Measurements from ENCODE around the gene XKR3.
A peak's percentile ranks its signal among the peaks of the same experiment; 100 is the strongest.
"Not testable (repeated sequence)": the region's sequence is repeated elsewhere in the genome, so short reads cannot be mapped to it uniquely, and the experiment has no call there.

Gene XKR3

DNA sequence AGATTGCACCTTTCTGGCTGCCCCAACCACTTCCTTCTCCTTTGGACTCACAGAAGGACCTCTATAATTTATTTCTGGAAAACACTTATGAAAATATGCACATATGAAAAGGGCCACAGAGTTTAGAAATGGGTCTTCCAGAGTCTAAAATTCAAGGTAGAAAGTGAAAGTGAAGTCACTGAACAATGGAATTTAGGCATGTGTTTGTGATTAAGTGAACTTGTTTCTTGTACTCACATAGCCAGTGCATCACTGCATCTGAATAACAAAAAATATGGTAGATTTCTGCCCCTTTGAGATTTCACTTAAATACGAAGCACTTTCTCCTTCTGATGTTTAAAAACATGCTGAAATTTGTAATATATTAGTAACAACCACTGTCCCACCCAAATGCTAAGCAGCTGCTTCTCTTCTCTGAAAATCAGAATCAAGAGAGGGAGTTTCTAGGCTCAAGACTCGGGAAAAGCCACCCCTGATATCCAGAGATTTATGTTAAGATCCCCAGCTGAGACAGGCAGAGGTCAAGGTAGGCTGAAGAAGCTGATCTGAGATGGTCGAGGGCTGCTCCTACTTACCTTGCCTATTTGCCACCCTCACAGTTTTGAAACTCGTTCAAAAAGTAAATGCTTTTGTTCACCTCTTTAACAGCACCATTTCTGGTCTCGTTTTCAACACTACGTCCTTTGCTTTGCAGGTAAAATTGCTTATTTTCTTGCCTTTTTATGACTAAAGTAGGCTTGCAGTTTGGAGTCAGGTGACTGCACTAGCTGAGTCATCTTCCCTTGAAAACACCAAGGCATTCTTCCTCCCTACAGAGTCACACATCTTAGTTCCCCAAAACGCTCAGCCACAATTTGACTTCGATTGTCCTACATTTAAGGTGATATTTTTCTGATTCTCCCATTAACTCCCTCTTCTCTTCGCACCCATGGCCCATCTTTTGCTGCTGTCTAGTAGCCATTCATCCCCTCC lies at the start of gene XKR3:
TSS of gene XKR3 (minus strand) at position 696 of the 972 bp plus-strand sequence. CDS start 17,338 bp downstream, outside the sequence.
- DNase-seq (ENCODE audit: low read depth in 2 of 2): peak in 1 of 2 donors; percentile 36
- H3K4me3 ChIP-seq (replicated peaks in 1 of 2; ENCODE audit: low read depth in 2 of 2, low read length in 2 of 2): no peak within 1 kb of the TSS
- TF ChIP-seq, protein P1, sequence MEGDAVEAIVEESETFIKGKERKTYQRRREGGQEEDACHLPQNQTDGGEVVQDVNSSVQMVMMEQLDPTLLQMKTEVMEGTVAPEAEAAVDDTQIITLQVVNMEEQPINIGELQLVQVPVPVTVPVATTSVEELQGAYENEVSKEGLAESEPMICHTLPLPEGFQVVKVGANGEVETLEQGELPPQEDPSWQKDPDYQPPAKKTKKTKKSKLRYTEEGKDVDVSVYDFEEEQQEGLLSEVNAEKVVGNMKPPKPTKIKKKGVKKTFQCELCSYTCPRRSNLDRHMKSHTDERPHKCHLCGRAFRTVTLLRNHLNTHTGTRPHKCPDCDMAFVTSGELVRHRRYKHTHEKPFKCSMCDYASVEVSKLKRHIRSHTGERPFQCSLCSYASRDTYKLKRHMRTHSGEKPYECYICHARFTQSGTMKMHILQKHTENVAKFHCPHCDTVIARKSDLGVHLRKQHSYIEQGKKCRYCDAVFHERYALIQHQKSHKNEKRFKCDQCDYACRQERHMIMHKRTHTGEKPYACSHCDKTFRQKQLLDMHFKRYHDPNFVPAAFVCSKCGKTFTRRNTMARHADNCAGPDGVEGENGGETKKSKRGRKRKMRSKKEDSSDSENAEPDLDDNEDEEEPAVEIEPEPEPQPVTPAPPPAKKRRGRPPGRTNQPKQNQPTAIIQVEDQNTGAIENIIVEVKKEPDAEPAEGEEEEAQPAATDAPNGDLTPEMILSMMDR (IDR thresholded peaks at IDR 0.05; ENCODE audit: low read depth, low read length): no peak

DNA sequence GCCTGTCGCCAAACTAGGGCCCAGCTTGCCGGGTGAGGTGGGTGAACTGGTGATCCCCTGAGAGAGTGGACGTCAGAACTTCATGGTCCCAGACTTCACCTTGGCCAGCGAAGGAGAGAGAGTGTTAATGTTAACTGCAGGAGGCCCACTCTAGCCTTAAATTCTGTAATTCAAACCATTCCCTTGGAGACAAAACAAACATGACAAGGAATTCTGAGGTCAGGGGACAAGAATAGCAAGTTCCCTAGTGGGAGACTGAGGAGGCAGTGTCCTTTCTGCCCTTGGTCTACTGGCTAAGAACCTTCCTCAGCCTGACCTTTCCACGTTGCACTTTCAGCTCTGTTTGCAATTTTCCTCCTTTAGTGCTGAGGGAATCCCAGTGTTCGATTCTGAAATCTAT lies 44.4 kb upstream of the XKR3 start:
- peak in 1 of 2 donors; percentile 8 for DNase-seq (ENCODE audit: low read depth in 2 of 2)

DNA sequence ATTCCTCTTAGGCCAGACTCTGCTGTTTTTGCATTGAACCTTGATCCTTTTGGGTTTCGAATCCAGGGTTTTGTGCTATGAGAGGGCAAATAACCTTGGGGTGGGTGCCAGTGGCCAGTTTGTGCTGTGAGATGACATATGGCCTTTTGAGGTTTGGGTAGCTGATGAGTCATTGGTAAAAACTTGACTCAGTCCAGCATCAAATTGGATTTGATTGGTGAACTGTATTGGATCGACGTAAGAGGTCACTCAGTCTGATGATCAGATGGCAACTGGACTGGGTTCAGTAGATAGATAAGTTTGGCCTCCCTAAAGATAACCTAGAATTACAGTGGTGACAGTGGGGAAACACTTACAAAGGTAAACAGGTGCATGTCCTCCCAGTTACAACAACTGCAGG lies 41.0 kb upstream of the XKR3 start:
- peak in 1 of 2 donors; percentile 36 for DNase-seq (ENCODE audit: low read depth in 2 of 2)
- H3K4me3 ChIP-seq (replicated peaks in 1 of 2; ENCODE audit: low read depth in 2 of 2, low read length in 2 of 2): no peak overlapping the region
- TF ChIP-seq, protein P1 (IDR thresholded peaks at IDR 0.05; ENCODE audit: low read depth, low read length): no peak

More for the DNA sequence above, 44.4 kb upstream of the XKR3 start:
- H3K4me3 ChIP-seq (replicated peaks in 1 of 2; ENCODE audit: low read depth in 2 of 2, low read length in 2 of 2): not testable (repeated sequence)

DNA sequence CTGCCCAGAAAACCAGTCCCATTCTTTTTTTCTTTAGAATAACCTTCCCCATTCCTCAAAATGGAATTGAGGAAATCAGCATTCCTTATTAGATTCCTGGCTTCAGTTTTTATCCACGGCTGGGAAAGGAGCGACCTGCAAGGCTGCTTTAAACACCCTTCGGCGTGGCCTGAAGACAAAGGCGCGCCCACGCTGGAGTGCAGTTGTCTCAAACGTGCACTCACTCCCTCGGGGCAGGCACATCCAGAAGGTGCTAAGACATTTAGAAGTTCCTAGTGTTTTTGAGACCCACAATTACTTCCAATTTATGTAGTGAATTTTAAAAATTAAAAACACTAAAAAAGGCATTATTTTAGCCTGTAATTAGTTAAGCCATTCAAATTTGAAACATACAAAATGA lies 31.6 kb upstream of the XKR3 start:
- DNase-seq (ENCODE audit: low read depth in 2 of 2); H3K4me3 ChIP-seq (replicated peaks in 1 of 2; ENCODE audit: low read depth in 2 of 2, low read length in 2 of 2): not testable (repeated sequence)

DNA sequence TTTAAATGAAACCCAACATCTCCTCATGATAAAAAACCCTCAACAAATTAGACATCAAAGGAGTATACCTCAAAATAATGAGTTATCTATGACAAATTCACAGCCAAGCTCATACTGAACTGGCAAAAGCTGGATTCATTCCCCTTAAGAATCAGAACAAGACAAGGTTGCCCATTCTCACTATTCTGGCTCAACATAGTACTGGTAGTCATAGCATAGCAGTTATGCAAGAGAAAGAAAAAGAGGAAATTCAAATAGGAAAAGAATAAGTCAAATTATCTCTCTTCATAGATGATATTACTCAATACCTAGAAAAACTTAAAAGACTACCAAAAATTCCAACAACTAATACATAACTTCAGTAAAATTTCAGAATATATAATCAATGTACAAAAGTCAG lies 29.4 kb upstream of the XKR3 start:
- DNase-seq (ENCODE audit: low read depth in 2 of 2): no peak
- H3K4me3 ChIP-seq (replicated peaks in 1 of 2; ENCODE audit: low read depth in 2 of 2, low read length in 2 of 2): no peak overlapping the region
- TF ChIP-seq, protein P1 (IDR thresholded peaks at IDR 0.05; ENCODE audit: low read depth, low read length): no peak

DNA sequence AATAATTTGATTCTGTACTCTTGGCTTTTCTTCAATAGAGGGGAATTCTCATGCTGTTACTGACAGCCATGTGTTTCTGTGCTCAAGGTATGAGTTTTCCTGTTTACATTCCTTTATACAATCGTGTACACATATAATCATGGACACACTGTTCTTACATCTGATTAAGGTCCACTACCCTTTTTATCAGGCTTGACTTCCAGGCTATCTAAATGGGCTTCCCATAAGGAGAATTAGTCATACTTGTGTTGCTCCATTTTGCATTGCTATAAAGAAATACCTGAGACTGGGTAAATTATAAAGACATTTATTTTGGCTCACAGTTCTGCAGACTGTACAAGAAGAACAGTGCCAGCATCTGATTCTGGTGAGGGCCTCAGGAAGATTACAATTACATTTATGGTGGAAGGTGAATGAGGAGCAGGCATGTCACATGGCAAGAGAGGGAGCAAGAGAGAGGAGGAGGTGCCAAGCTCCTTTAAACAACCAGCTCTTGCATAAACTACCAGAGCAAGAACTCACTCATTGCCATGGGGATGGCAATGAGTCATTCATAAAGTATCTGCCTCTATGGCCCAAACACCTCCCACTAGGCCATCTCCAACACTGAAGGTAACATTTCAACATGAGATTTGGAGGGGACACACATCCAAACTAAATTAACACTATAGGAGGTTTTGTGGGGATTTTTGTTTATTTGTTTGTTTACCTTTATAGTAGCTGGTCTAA lies 26.2 kb upstream of the XKR3 start:
- not testable (repeated sequence) for H3K4me3 ChIP-seq (replicated peaks in 1 of 2; ENCODE audit: low read depth in 2 of 2, low read length in 2 of 2)
- DNase-seq (ENCODE audit: low read depth in 2 of 2): peak in 1 of 2 donors; percentile 62

DNA sequence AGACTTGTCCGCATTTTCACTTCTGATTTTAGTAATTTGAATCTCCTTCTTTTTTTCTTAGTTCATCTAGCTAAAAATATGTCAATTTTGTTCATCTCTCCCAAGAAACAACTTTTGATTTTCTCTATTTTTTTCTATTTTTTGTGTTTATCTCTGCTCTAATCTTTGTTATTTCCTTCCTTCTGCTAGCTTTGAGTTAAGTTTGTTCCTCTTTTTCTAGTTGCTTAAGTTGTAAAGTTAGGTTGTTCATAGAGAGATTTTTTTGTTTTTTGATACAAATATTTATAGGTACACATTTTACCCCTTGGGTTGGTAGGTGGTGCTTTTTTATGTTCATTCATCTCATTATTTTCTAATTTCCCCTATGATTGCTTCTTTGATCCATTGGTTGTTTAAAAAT lies 22.1 kb upstream of the XKR3 start:
- DNase-seq (ENCODE audit: low read depth in 2 of 2): no peak
- no peak overlapping the region for H3K4me3 ChIP-seq (replicated peaks in 1 of 2; ENCODE audit: low read depth in 2 of 2, low read length in 2 of 2)
- TF ChIP-seq, protein P1 (IDR thresholded peaks at IDR 0.05; ENCODE audit: low read depth, low read length): no peak

DNA sequence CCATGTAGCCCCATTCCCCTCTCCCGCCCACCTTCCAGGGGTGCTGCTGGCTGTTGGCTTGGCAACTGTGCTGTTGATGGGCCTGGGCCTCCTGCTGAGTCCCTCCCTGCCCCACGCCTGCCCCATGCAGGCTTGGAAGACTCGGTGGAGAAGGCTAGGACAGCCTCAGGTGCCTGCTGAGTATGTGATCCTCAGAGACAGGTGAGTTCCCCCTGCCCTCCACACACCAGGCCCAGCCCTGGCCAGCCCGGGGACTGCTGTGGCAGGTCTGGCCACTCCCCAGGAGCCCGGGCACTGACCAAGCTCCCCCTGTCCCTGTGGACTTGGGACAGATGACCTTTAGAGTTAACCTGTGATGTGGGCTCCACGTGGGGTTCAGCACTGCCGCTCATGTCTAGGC lies 20.7 kb upstream of the XKR3 start:
- no peak overlapping the region for H3K4me3 ChIP-seq (replicated peaks in 1 of 2; ENCODE audit: low read depth in 2 of 2, low read length in 2 of 2)
- DNase-seq (ENCODE audit: low read depth in 2 of 2): no peak
- TF ChIP-seq, protein P1 (IDR thresholded peaks at IDR 0.05; ENCODE audit: low read depth, low read length): no peak

Measured in cardiac fibroblast (primary cell).